Amygdala (tissue), 56 donors: ENCODE data around the gene RPL10.
"Not testable (repeated sequence)": the region's sequence is repeated elsewhere in the genome, so short reads cannot be mapped to it uniquely, and the experiment has no call there.

ENCODE experiments used
- DNase-seq, 56 donors: peaks; one replicate each; lab custom pipeline; 2025; lab: John Stamatoyannopoulos, UW

Gene RPL10

DNA sequence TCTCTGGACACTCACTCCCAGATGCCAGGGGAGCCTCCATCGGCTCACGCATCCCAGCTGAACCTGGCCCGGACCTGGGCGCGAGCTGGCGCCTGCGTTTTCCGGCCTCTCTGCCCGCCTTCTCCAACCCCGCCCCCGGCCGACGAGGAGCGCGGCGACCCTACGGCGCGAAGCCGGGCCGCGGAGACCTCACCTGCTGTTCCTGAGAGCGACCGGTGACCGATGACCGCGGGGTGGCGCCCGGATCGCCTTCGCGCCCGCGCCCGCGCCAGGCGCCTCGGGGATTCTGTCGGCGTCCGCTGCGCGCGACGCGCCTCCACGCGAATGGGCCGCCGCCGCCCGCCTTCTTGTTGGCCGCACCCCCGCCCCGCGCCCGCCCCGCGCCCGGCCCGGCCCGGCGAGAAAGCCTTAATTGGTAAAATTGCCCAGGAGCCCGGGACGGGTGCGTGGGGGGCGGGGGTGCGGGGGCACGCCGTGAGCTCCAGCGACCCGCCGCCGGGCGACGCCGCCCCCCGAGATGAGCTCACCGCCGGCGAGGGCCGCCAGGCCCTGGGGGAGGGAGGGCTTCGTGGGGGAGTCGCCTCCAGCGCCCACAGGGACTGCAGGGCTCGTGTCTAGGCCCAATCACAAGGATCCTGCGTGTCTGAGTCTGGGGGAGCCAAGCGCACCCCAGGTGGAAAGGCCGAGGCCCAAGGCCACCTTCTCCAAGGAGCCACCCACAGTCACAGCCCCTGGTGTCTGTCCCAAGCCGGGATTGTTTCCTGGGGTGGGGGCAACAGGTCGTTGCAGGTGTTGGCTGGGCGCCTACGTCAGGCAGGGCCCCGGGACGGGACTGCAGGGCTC is 23.6 kb upstream of the RPL10 start, which contains the start of gene FLNA:
Gene FLNA, minus strand, starts transcription at position 322 of the 843 bp plus-strand sequence. CDS start 3,389 bp downstream, outside the sequence.
- DNase-seq, result peak in 7 of 56 donors; percentile 7 to 53 (median 25)

DNA sequence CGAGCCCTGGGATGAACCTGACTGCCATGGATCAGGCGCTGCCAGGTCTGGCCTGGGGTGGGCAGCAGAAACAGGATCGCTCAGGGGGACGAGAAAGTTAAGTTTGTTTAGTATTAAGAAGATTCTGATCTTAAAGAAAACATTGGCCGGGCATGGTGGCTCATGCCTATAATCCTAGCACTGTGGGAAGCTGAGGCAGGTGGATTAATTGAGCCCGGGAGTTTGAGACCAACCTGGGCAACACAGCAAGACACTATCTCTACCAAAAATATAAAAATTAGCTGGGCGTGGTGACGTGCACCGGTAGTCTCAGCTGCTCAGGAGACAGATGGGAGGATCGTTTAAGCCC is 23.0 kb upstream of the RPL10 start:
- DNase-seq, result no peak

DNA sequence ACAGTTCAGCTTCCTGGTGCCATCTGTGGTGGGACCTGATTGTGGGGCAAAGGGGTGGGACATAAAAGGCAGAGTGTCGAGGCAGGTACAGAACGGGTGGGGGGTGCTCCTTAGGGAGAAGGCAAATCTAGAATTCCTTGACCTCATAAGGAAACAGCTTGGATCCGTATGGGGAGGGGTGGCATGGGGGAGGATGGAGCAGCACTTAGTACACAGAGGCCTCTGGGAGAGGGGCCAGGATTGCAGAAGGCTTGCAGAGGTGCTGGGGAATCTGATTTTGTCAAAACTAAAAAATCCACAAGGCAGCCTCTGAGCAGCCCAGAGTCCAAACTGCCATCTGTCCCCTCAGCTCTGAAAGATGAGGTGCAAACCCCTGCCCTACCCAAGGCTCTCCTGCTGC is 21.4 kb upstream of the RPL10 start:
- DNase-seq, result no peak

DNA sequence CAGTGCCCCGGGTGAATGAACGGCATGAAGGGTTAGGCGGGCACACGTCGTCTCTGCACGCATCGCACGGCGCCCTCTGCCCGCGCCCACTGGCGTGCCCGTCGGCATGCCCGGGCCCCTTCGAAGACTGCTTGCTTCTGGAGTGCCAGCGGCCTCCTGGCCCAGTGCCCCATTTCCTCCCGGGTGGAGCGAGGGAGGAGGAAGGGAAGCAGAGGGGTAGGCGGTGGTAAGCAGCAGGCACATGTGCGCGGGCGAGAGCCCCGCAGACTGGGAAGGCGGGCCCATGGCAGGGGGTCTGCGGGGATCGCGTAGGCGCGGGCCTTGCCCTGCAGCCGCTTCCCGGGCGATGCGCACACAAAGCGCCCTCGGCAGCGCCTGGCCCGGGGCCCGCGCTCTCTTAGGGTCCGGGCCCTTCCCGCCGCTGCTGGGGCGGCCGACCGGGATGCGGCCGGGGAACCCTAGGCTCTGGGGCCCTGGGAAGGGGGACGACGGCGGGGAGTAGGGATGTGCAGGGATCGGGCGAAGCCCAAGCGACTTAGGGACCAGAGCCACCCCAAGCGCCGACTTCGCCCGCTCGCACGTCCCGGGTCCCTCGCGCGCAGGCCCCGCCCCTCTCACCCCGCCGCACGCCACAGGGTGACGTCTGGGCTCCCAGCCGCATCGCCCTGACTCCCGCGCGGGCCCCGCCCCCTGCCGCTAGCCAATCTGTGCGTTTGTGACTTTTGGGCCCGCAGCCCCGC is 19.9 kb upstream of the RPL10 start:
- peak in 23 of 56 donors; percentile 12 to 63 (median 37) for DNase-seq

DNA sequence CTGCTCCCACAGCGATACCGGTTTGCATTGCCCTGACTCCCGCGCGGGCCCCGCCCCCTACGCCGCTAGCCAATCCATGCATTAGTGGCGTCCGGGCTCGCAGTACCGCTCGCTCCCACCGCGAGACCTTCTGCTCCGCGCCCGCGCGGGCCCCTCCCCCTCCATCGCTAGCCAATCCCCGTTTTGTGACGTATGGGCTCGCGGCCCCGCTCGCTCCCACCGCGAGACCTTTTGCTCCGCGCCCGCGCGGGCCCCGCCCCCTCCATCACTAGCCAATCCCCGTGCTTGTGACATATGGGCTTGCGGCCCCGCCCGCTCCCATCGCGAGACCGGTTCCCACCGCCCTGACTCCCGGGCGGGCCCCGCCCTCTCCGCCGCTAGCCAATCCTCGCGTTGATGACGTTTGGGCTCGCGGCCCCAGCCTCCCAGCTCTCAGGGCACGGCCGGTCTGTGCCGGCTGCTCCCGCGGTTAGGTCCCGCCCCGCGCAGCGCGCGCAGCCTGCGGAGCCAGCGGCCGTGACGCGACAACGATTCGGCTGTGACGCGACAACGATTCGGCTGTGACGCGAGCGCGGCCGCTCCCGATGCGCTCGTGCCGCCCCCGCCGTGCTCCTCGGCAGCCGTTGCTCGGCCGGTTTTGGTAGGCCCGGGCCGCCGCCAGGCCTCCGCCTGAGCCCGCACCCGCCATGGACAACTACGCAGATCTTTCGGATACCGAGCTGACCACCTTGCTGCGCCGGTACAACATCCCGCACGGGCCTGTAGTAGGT is 19.2 kb upstream of the RPL10 start, which contains the start of gene EMD:
Gene EMD, plus strand, starts transcription at position 497 of the 770 bp plus-strand sequence. Its CDS starts 190 bp downstream, at position 687.
- peak; percentile 35 to 100 (median 98) for DNase-seq

DNA sequence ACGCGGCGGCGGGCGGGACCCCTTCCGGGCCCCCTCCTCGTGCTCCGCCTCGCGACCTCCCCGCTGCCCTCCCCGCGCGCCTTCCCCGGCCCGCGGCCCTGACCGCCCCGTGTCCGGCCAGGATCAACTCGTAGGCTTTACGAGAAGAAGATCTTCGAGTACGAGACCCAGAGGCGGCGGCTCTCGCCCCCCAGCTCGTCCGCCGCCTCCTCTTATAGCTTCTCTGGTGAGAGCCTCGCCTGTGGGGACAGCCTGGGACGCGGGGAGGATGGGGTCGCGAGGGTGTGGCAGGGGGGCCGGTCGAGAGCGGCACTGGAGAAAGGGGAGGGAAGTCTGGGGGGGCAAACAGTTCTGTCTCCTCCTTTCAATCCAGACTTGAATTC is 18.6 kb upstream of the RPL10 start:
- DNase-seq, result peak in 1 of 56 donors; percentile 28

DNA sequence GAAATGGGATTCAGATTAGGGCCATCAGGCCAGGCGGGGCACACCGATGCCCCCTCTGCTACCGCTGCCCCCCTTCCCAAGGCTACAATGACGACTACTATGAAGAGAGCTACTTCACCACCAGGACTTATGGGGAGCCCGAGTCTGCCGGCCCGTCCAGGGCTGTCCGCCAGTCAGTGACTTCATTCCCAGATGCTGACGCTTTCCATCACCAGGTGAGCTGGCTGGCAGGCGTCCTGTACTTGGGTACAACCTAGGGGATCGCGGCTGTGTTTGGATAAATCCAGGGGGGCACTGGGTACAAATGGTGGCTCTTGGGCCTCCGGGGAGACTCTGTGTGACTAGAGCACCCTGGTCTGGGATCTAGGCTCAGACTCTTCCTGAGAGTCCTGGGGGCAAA is 18.0 kb upstream of the RPL10 start:
- no peak for DNase-seq

DNA sequence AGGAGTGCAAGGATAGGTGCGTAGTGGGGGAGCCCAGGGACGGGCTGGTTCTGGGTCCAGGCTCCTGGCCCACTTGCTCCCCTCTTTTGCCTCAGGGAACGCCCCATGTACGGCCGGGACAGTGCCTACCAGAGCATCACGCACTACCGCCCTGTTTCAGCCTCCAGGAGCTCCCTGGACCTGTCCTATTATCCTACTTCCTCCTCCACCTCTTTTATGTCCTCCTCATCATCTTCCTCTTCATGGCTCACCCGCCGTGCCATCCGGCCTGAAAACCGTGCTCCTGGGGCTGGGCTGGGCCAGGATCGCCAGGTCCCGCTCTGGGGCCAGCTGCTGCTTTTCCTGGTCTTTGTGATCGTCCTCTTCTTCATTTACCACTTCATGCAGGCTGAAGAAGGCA is 17.4 kb upstream of the RPL10 start:
- DNase-seq, result no peak

DNA sequence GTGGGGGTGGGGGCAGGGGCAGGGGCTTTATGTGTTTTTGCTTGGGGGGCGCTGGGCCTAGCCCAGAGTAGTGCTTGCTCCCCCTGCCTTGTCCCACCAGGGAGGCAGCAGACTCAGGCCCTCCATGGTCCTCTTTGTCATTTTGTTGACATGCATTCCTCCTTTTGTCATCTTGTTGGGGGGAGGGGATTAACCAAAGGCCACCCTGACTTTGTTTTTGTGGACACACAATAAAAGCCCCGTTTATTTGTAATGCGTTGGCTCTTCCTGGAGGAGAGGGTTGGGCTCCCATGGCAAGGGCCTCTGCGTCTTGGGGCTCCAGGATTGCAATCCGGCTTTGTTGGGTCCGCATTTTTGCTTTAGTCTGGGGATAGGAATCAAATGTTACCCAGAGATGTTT is 16.9 kb upstream of the RPL10 start:
- DNase-seq, result no peak

DNA sequence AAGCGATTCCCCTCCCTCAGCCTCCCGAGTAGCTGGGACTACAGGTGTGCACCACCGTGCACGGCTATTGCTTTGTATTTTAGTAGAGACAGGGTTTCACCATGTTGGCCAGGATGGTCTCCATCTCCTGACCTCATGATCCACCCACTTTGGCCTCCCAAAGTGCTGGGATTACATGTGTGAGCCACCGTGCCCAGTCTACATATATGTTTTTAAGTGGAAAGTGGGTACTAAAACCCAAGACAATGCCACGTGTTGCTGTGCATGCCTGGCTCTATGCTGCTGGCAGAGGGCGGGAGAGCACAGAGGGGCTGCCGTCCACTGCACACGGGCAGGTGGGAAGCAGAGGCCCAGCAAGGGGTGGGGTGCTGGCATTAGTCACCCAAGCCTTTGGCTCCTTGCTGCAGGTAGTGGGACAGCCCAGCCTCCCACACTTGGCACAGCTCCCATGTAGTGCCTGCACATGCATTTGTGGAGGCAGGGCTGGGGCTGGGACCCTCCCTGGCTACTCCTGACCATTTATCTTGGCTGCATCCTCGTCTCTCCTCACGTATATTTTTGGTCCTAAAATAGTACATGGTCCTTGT is 15.6 kb upstream of the RPL10 start:
- DNase-seq, result no peak

DNA sequence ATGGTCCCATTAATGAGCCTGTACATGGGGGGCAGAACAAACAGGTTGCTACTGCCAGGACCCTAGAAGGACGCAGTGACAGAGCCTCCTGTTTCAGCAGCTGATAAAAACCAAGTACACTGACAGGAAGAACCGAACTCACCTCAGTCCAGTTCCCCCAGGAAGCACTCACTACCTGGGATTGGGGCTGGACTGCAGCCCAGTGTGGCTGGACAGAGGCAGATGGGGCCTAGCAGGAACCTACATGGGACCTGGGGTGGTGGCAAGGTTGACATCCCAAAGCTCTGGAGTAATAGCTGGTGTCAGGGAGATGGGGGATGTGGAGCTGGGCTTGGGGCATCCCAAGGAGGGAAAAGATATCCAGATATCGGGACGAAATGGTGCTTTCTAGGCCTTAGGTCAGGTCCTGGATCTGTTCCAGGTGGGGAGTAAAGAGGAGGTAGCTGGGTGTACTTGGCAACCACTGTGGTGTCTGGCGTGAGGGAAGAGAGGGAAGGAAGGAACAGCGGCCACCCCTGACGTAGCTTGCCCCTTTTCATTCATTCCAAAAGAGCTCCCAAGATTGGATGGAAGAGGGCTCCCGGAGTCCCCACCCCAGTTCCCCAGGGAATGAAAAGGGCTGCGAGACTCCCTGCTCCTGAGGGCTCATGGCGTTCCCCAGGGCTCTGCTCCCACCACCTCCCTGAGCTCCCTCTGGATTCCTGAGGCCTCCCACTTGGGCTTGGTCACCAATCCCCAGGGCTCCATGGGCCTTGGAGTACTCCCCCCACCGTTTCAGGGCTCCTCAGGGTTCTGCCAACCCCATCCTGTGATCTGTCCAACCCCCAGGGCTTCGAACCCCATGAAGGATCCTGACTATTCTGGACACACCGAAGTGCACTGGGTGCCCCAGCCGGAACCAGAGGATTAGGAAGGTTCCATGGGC is 14.6 kb upstream of the RPL10 start:
- DNase-seq, result no peak

DNA sequence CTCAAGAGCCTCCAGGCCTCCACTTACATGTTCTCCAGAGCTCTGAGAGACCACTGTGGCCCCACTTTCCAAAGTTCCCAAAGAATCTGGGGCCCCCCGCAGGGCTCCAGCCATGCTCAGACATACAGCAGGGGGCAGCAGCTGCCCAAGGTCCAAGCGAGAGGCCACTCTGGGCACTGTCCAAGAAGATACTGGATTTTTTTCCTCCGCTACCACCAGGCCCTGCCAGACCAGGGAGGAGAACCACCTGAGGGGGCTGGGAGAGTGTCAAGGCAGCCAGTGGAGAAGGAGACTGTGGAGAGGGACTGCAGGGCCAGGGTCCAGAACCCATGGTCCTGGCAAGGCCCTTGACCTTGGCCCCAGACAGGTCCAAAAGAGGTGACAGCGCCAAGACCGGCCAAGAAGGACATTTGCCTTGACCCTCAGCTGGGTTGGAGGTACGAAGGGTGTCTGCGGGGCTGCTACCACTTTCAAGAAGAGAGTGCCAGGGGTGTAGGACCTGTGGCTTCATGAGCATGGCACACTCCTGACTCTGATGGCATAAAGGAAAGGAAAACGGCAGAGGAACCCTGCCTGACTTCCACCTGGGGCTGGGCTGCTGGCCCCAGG is 13.8 kb upstream of the RPL10 start:
- peak in 4 of 56 donors; percentile 4 to 15 (median 8) for DNase-seq

DNA sequence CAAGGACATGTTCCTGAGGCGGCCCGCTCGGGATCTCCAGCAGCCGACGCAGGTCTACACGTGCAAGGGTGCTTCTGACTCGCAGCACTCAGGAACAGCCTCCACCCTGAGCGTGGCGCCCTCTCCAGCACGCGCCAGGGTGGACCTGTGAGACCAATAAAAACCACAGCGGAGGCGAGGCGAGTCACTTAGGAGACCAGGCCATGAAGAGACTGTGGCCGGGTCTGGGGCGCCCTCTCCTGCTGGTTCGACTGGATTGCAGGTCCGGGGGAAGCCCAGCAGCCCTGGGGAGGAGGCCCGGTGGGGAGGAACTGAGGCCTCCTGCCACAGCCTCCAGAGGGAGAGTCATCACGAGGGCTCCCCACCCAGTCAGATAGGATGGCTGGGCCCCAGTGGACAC is 10.1 kb upstream of the RPL10 start:
- DNase-seq, result not testable (repeated sequence)

DNA sequence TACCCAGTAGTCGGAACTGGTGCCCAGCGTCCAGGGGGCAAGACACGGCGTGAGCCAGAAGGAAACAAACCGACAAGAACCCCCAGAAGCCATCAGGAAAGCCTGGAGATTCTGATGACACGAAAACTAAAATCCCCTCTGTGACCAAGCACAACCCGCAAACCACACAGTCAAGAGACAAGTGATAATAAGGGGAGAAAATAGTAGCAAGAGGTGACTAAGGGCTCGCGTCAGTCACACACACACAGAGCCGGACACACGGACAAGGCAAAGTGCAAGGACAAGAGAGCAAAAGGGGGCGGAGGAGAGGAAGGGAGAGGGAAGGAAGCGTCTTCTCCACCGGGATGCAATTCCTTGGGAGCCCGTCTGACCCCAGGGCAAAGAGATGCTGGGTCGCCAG is 9.5 kb upstream of the RPL10 start:
- not testable (repeated sequence) for DNase-seq

DNA sequence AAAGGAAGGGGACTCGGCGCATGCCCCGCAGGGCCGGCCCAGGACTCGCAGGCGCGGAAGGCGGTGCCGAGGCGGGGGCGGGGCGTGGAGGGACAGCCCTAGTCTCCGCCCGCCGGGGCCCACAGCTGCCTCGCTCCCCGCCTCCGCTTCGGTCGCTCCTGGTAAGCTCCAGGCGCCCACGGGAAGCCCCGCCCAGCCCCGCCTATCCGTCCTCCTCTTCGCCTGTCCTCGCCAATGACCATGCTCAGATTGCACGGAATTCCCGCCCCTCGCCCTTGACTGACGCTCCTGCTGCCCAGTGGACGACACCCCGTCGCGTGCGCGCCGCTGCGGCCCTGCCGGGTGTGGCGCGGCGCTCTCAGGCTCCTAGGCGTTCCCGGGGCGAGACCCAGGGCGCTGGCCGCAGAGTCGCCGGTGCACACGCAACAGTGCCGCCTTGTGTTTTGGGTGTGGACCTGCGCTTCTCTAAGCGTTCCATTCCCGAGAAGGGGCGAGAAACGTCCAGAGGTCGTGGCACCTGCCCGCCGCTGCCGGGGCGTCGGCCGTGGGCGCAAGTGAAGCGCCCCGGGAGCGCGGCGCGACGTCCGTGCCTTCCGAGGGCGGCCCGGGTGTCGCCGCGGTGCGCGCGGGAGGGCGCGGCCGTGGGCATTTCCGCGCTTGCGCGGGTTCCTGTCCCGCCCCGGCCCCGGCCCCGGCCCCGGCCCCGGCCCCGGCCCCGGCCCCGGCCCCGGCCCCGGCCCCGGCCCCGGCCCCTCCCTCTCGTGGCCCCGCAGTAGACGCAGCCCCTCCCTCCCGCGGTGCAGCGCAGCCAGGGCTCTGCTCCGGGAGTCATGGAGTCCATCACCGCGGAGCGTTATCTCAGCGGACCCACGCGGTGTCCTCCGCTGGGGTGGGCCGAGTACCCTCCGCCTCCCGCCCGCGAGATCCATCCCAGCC is 8.1 kb upstream of the RPL10 start:
- not testable (repeated sequence) for DNase-seq

DNA sequence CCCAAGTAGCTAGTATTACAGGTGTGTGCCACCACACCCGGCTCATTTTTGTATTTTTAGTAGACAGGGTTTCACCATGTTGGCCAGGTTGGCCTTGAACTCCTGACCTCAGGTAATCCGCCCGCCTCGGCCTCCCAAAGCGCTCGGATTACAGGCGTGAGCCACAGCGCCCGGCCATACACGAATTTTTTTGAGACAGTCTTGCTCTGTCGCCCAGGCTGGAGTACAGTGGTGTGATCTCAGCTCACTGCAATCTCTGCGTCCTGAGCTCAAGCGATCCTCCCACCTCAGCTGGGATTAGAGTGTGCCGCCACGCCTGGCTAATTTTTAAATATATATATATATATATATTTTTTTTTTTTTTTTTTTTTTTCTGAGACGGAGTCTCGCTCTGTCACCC is 1.8 kb upstream of the RPL10 start:
- not testable (repeated sequence) for DNase-seq

DNA sequence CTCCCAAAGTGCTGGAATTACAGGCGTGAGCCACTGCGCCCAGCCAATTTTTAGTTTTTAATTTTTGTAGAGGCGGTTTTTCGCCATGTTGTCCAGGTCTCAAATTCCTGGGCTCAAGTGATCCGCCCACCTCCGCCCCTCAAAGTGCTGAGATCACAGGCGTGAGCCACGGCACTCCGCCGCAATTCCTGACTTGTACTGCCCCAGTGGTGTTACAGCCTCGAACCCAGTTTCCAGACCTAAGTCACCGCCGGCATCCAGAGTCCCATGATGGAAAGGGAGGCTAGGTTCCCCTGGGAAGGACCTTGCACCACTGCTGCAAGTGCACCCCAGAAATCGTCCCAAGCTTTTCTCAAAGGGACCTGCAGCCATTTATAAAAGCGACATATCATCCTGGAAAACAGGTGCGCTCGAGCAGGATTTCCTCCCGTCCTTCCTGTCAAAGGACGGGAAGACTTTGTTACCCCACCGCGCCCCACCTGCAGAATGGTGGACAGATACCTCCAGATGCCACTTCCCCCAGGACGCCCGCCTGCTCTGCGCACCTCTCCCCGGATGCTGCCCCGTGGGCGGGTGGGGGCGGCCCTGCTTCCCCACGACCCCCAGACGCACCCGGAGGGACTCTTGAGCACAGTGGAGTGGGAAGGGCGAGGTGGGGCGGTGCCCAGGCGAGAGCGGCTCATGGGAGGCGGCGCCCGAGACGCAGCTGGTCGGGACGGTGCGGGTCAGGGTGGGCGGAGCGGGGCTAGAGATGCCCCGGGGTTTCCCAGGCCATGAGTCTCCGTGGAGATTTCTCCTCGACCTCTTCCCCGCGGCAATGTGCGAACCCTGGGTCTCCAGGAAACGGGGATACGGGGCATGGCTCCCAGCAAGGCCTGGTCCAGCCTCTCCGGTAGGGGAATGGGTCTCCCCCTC is 947 bp upstream of the RPL10 start:
- DNase-seq, result peak in 24 of 56 donors; percentile 26 to 71 (median 48)
